CD14-positive monocyte (primary cell): ENCODE data around the gene PDE8B. TPM values are rescaled to one million over a fixed set of nuclear protein-coding genes. Genes with fewer than 3 reads are reported as not detected.

Experiments used
- DNase-seq, 3 donors: peaks; one replicate each; pipeline ENCODE4 v3.0.0-alpha.2; 2011 to 2022
- H2AFZ ChIP-seq: 2 replicates; pipeline ENCODE4 v1.6.0; 2012; ENCODE audit warnings: mild to moderate bottlenecking, low read depth, low read length, inconsistent platforms; ENCODE audit not compliant: insufficient read depth, poor library complexity, severe bottlenecking
- H3K27ac ChIP-seq, 2 donors: 1 replicate in 1 of 2; 2 replicates in 1 of 2; pipeline ENCODE4 v1.5.1; 2012 to 2013; ENCODE audit warnings: low read length in 2 of 2, control low read depth in 1 of 2, inconsistent platforms in 1 of 2, low read depth in 1 of 2, mild to moderate bottlenecking in 1 of 2
- H3K27me3 ChIP-seq, 2 donors: one replicate each; pipeline versions ENCODE4 v1.6.0 to v1.6.1; 2011 to 2013; ENCODE audit warnings: low read length in 2 of 2; ENCODE audit not compliant: control insufficient read depth in 2 of 2, insufficient read depth in 2 of 2
- H3K36me3 ChIP-seq, 2 donors: replicated peaks in 1 of 2; 1 replicate in 1 of 2; 2 replicates in 1 of 2; pipeline versions ENCODE4 v1.5.1 to v1.6.1; 2012 to 2013; ENCODE audit warnings: low read length in 2 of 2, control low read depth in 1 of 2, inconsistent platforms in 1 of 2, mild to moderate bottlenecking in 1 of 2; ENCODE audit not compliant: insufficient read depth in 2 of 2, control insufficient read depth in 1 of 2
- H3K4me1 ChIP-seq, 2 donors: 1 replicate in 1 of 2; 2 replicates in 1 of 2; pipeline versions ENCODE4 v1.5.1 to v1.6.1; 2012 to 2013; ENCODE audit warnings: low read length in 2 of 2, control low read depth in 1 of 2, inconsistent platforms in 1 of 2, mild to moderate bottlenecking in 1 of 2, moderate library complexity in 1 of 2; ENCODE audit not compliant: insufficient read depth in 2 of 2, control insufficient read depth in 1 of 2
- H3K4me2 ChIP-seq: replicated peaks from 2 replicates; pipeline ENCODE3; 2012; ENCODE audit warnings: low read length, moderate library complexity, mild to moderate bottlenecking; ENCODE audit not compliant: poor library complexity, severe bottlenecking; ENCODE audit errors: extremely low read depth
- H3K4me3 ChIP-seq, 3 experiments: fragments of 200-600 bp in 1 of 3; sonication (generic) in 1 of 3; replicated peaks in 1 of 3; 1 replicate in 2 of 3; 2 replicates in 1 of 3; pipeline ENCODE4 v1.5.1; 2011 to 2013; ENCODE audit warnings: low read length in 3 of 3, mild to moderate bottlenecking in 3 of 3, control low read depth in 2 of 3, low read depth in 2 of 3, inconsistent platforms in 1 of 3, moderate library complexity in 1 of 3
- H3K79me2 ChIP-seq: 2 replicates; pipeline ENCODE4 v1.6.0; 2012; ENCODE audit warnings: mild to moderate bottlenecking, control low read depth, inconsistent platforms, low read length, moderate library complexity; ENCODE audit not compliant: insufficient read depth
- H3K9ac ChIP-seq: 2 replicates; pipeline ENCODE4 v1.6.0; 2017; ENCODE audit warnings: low read length, mild to moderate bottlenecking; ENCODE audit not compliant: insufficient read depth, poor library complexity, severe bottlenecking
- H3K9me3 ChIP-seq, 2 donors: replicated peaks in 1 of 2; 1 replicate in 1 of 2; 2 replicates in 1 of 2; pipeline versions ENCODE4 v1.5.1 to v1.6.1; 2012 to 2013; ENCODE audit warnings: low read length in 2 of 2, control low read depth in 1 of 2; ENCODE audit not compliant: control insufficient read depth in 1 of 2, insufficient read depth in 1 of 2
- H4K20me1 ChIP-seq: 2 replicates; pipeline ENCODE4 v1.6.0; 2012; ENCODE audit warnings: mild to moderate bottlenecking, low read length, control low read depth, moderate library complexity; ENCODE audit not compliant: insufficient read depth
- H3K27ac Mint-ChIP-seq, 7 donors: one replicate each; pipeline ENCODE4 v1.8.0; 2020; ENCODE audit warnings: mild to moderate bottlenecking in 7 of 7, mixed read lengths in 7 of 7, moderate library complexity in 6 of 7, inconsistent platforms in 2 of 7
- H3K27me3 Mint-ChIP-seq, 3 donors: one replicate each; pipeline ENCODE4 v1.8.0; 2021 to 2022; ENCODE audit warnings: low read depth in 3 of 3, mild to moderate bottlenecking in 3 of 3, mixed read lengths in 3 of 3, moderate library complexity in 3 of 3, inconsistent platforms in 1 of 3
- H3K36me3 Mint-ChIP-seq, 2 donors: one replicate each; pipeline ENCODE4 v1.8.0; 2020; ENCODE audit warnings: mixed read lengths in 2 of 2, inconsistent platforms in 1 of 2, mild to moderate bottlenecking in 1 of 2
- H3K4me1 Mint-ChIP-seq: one replicate; pipeline ENCODE4 v1.8.0; 2020; ENCODE audit warnings: mild to moderate bottlenecking, mixed read lengths
- H3K4me3 Mint-ChIP-seq, 2 donors: one replicate each; pipeline ENCODE4 v1.8.0; 2020; ENCODE audit warnings: mild to moderate bottlenecking in 2 of 2, mixed read lengths in 2 of 2, moderate library complexity in 1 of 2
- H3K9me3 Mint-ChIP-seq, 7 donors: one replicate each; pipeline ENCODE4 v1.8.0; 2020 to 2022; ENCODE audit warnings: mixed read lengths in 7 of 7, mild to moderate bottlenecking in 6 of 7, moderate library complexity in 6 of 7, inconsistent platforms in 2 of 7
- CTCF ChIP-seq: fragments of 200-600 bp; IDR thresholded peaks from one replicate; pipeline ENCODE4 v1.8.0; 2022; ENCODE audit warnings: antibody characterized with exemption, mild to moderate bottlenecking
- WGBS: methylation state at CpG from one replicate; pipeline ENCODE4 v1.1.5; 2013; ENCODE audit warnings: missing lambda C conversion rate; ENCODE audit not compliant: insufficient coverage; 5-methylcytosine and 5-hydroxymethylcytosine counted together
- intact Hi-C, 2 donors: fragments of 100-400 bp; cut with micrococcal nuclease; formaldehyde crosslinking; loops; one replicate each; pipeline versions ENCODE4 v1.15.0 to v1.15.1; 2023
- polyA plus RNA-seq, 3 donors: library from polyadenylated mRNA; depleted of rRNA in 1 of 3; unstranded in 2 of 3; stranded (reverse) in 1 of 3; fragments of 300-500 nt in 2 of 3; fragments of >200 nt in 1 of 3; fragmentation: Illumina TruSeq in 2 of 3; gene quantifications; 1 replicate in 2 of 3; 2 replicates in 1 of 3; pipeline ENCODE4 v1.2.3, GENCODE V29; 2012 to 2021

The PDE8B gene
- polyA plus RNA-seq, 3 donors = 0.11 to 0.61 (median 0.29) TPM

DNA sequence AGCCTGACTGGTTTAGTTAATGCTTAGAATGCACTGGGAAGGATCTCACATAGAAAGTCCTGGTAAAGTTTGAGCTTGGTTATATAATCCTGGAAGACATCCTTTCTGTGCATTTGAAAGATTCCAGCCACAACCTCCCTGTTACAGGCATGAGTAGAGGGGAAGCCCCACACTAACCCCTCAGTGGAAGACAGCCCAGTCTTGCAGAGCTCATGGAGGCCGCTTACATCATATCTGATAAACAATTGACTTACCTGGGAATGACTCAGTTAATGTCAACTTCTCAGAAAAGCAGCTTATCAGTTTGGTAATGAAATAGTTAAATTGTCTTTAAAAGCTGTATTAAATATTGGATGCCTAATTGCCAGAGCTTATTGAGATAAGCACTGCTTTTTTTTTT, 28.1 kb upstream of the PDE8B start:
- H3K36me3 ChIP-seq = no peaks in the 10 kb centered on the region
- no peak overlapping the region for H3K9ac ChIP-seq
- Mint-ChIP-seq H3K4me3 (peak overlapping the region in 1 of 2 donors; percentile 64), H3K27ac (no peak overlapping the region), H3K4me1 (peaks cover 10% of the 10 kb centered on the region), H3K36me3 (no peaks in the 10 kb centered on the region), H3K27me3 (peaks cover 38 to 56% (median 51%) of the 10 kb centered on the region in 3 donors), H3K9me3 (peaks cover 0 to 9% (median 2%) of the 10 kb centered on the region in 7 donors)
- no peak overlapping the region for H3K4me2 ChIP-seq
- no peak for TF ChIP-seq CTCF
- no peak for DNase-seq
- no peaks in the 10 kb centered on the region for H4K20me1 ChIP-seq
- intact Hi-C loops = no loop called here
- no peak overlapping the region for H2AFZ ChIP-seq
- no peak overlapping the region for H3K4me3 ChIP-seq
- peaks cover 0 to 2% of the 10 kb centered on the region in 2 donors for H3K9me3 ChIP-seq
- H3K27me3 ChIP-seq = peaks cover 36 to 53% of the 10 kb centered on the region in 2 donors
- H3K79me2 ChIP-seq = no peaks in the 10 kb centered on the region
- H3K4me1 ChIP-seq = peaks cover 4 to 9% of the 10 kb centered on the region in 2 donors
- H3K27ac ChIP-seq = no peak overlapping the region
- no CpG with 5 or more reads among the region's 1 CpG for WGBS

DNA sequence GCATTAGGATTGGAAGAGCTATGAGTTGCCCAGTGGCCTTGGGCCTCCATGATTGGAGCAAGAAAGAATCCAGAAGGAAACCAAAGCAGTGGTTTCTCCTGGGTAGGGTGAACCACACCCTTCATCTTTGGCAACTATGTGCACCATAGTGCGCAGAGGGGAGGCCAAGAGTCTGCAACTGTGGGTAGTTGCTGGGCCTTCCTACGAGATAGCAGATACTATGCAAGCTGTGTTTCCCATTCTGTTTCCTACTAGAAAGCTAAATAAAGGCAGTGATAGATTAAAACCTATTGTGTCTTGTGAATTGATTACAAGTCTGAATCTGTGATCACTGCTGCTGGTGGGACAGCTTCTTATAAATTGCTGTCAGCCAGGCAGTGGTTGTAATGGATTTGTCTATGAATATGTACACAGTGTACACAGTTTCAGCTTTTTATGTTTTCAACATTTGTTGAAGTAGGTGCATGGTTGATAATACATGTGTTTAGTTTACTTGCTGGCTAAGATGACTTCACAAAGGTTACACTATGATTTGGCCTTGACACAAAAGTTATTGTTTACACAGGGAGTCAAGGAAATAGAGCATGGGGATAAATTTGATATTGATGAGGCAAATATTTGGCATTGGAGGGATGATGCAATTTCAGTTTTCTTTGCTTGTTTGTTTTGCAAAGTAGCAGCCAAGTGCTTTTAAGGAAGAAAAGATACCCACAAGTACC, 23.7 kb upstream of the PDE8B start:
- Mint-ChIP-seq H3K36me3 (no peaks in the 10 kb centered on the region), H3K27me3 (peaks cover 10 to 19% (median 17%) of the 10 kb centered on the region in 3 donors)

More for the DNA sequence above, 23.7 kb upstream of the PDE8B start:
- no peak overlapping the region for H3K9ac ChIP-seq
- 100% methylated on average over 1 of the region's 2 CpGs for WGBS
- no peak overlapping the region for H3K4me3 ChIP-seq
- no peaks in the 10 kb centered on the region for H4K20me1 ChIP-seq
- no peak for DNase-seq
- H3K36me3 ChIP-seq = no peaks in the 10 kb centered on the region
- H3K4me1 ChIP-seq = peaks cover 0 to 5% of the 10 kb centered on the region in 2 donors
- H3K27ac Mint-ChIP-seq = no peak overlapping the region
- no peak overlapping the region for H3K27ac ChIP-seq
- peaks cover 0 to 2% of the 10 kb centered on the region in 2 donors for H3K9me3 ChIP-seq
- H3K4me2 ChIP-seq = no peak overlapping the region
- no peak for TF ChIP-seq CTCF
- H3K4me3 Mint-ChIP-seq = no peak overlapping the region
- peaks cover 8 to 13% of the 10 kb centered on the region in 2 donors for H3K27me3 ChIP-seq
- peaks cover 0 to 10% (median under 1%) of the 10 kb centered on the region in 7 donors for H3K9me3 Mint-ChIP-seq
- intact Hi-C loops = no loop called here
- H3K79me2 ChIP-seq = no peaks in the 10 kb centered on the region
- H3K4me1 Mint-ChIP-seq = peaks cover 10% of the 10 kb centered on the region
- no peak overlapping the region for H2AFZ ChIP-seq
